Fibroblast of the aortic adventitia (primary cell): ENCODE measurements around the gene DDX60. TPM values are rescaled to one million over a fixed set of nuclear protein-coding genes. Genes with fewer than 3 reads are reported as not detected.
A peak's percentile ranks its signal among the peaks of the same experiment; 100 is the strongest.
"Not testable (repeated sequence)": the region's sequence is repeated elsewhere in the genome, so short reads cannot be mapped to it uniquely, and the experiment has no call there.

Experiments
- DNase-seq: peaks from one replicate; pipeline ENCODE4 v3.0.0-alpha.2; 2010; ENCODE audit warnings: low read depth
- H3K4me3 ChIP-seq: 2 replicates; pipeline ENCODE4 v1.5.1; 2011; ENCODE audit warnings: low read depth, mild to moderate bottlenecking, control low read depth, low read length, moderate library complexity
- CTCF ChIP-seq: IDR thresholded peaks from 2 replicates; pipeline ENCODE4 v1.5.1; 2011; ENCODE audit warnings: mild to moderate bottlenecking, low read length, control low read depth, inconsistent platforms; ENCODE audit not compliant: insufficient read depth
- total RNA-seq: library from RNA; depleted of rRNA; stranded (reverse); fragments of >200 nt; gene quantifications from 2 replicates; pipeline ENCODE4 v1.2.3, GENCODE V29; 2012; ENCODE audit warnings: low replicate concordance

The DDX60 gene
- total RNA-seq, 1 donor: 24.8 TPM

- no peak overlapping the region for H3K4me3 ChIP-seq
- no peak for DNase-seq
- TF ChIP-seq CTCF: no peak
Measured at GRCh38 chr4:168353746-168354145, 35.2 kb upstream of the DDX60 start.

- TF ChIP-seq CTCF: no peak
- H3K4me3 ChIP-seq: no peak overlapping the region
- DNase-seq: peak; percentile 18
Measured at GRCh38 chr4:168337550-168337940, 19.0 kb upstream of the DDX60 start.

- DNase-seq: no peak
- TF ChIP-seq CTCF: no peak
- no peak overlapping the region for H3K4me3 ChIP-seq
Measured at GRCh38 chr4:168336837-168337549, 18.4 kb upstream of the DDX60 start.

- no peak overlapping the region for H3K4me3 ChIP-seq
- DNase-seq: peak; percentile 7
- no peak for TF ChIP-seq CTCF
Measured at GRCh38 chr4:168335621-168336020, 17.1 kb upstream of the DDX60 start.

GRCh38 chr4:168334053-168334452, 15.5 kb upstream of the DDX60 start:
- TF ChIP-seq CTCF: no peak
- no peak for DNase-seq
- no peak overlapping the region for H3K4me3 ChIP-seq

GRCh38 chr4:168330575-168330974, 12.0 kb upstream of the DDX60 start:
- DNase-seq, H3K4me3 ChIP-seq: not testable (repeated sequence)

- no peak overlapping the region for H3K4me3 ChIP-seq
- no peak for DNase-seq
- no peak for TF ChIP-seq CTCF
Measured at GRCh38 chr4:168325591-168325990, 7.0 kb upstream of the DDX60 start.
